DOHH2 (cell line): Measurements from ENCODE around the gene IFIH1.

ENCODE experiments used
- CTCF ChIP-seq: fragments of 200-600 bp; sonication (generic); IDR thresholded peaks from one replicate; pipeline ENCODE4 v1.5.1; 2014; ENCODE audit warnings: antibody characterized with exemption, mild to moderate bottlenecking, low read depth, low read length; ENCODE audit not compliant: poor library complexity, severe bottlenecking
- EZH2phosphoT487 ChIP-seq: fragments of 200-600 bp; sonication (generic); IDR thresholded peaks from 2 replicates; pipeline ENCODE4 v1.6.1; 2017; ENCODE audit warnings: borderline replicate concordance, mild to moderate bottlenecking, antibody characterized with exemption, low read length, moderate library complexity, mixed read lengths

GRCh38 chr2:162245061-162245460 is 73.4 kb downstream of the IFIH1 start:
- TF ChIP-seq CTCF = no peak
- TF ChIP-seq EZH2phosphoT487 = no peak
